ENCODE results near the gene PCF11.
"Not testable (repeated sequence)": the region's sequence is repeated elsewhere in the genome, so short reads cannot be mapped to it uniquely, and the experiment has no call there.

PCF11 gene

DNA sequence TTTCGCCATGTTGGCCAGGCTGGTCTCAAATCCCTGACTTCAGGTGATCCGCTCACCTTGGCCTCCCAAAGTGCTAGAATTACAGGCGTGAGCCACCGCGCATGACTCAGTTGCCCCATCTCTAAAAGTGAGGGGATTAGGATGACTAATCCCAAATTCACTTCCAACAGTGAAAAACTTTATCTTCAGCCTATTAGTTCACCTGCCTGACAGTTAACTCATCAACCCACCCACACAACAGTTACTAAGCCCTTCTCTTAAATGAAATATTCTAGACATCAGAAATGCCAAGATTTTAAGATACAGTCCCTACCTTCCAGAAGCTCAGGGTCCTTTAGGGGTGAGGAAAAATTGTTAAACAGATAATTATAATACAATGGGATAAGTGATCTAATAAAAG, 34.6 kb downstream of the PCF11 start:
- DNase-seq (ENCODE audit: low read depth in 2 of 2): no peak

DNA sequence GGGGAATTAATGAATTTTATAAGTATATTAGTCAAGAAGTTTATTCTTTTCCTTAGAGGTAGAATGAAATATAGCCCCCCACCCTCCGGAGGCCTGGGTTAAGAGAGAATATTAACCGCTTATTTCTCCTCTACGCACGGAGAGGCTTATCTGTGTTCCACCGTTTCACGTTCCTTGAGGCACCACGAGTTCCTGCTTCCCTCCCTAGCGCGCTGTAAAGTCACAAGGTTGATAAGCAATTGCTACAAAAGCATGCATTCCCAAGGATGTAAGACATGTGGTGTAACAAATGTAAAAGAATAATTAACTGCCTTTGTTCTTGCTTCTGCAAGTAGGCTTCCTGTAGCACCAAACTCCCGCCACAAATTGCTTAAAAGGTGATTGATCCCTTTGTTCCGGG, 35.1 kb downstream of the PCF11 start:
- no peak for DNase-seq (ENCODE audit: low read depth in 2 of 2)

DNA sequence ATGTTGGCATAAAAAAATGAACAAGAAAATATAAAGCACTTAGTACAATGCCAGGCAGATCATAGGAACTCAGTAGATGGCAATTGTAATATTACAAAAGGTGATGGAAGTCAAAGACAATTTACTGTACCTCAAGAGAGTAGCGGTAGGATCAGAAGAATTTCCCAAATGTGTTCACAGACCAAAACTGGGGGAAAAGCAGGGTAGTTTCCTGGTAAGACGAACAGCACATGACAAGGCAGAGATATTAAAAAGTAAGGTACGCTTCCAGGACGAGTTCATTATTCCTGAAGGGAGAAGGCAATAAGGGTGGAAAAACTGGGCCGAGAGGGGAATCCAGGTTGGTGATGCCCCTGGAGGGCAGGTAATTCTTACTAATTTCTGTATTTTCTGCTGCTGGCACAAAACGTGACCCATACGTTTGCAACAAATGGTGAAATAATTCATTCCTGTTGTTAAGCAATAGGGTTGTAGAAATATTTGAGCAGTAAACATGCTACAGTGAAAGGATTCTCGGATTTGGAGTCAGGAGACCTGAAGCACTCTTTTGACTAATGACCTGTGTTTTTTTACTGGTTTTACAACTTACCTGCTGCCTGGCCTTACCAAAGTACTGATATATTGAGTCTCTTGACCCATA, 35.8 kb downstream of the PCF11 start:
- DNase-seq (ENCODE audit: low read depth in 2 of 2): no peak

DNA sequence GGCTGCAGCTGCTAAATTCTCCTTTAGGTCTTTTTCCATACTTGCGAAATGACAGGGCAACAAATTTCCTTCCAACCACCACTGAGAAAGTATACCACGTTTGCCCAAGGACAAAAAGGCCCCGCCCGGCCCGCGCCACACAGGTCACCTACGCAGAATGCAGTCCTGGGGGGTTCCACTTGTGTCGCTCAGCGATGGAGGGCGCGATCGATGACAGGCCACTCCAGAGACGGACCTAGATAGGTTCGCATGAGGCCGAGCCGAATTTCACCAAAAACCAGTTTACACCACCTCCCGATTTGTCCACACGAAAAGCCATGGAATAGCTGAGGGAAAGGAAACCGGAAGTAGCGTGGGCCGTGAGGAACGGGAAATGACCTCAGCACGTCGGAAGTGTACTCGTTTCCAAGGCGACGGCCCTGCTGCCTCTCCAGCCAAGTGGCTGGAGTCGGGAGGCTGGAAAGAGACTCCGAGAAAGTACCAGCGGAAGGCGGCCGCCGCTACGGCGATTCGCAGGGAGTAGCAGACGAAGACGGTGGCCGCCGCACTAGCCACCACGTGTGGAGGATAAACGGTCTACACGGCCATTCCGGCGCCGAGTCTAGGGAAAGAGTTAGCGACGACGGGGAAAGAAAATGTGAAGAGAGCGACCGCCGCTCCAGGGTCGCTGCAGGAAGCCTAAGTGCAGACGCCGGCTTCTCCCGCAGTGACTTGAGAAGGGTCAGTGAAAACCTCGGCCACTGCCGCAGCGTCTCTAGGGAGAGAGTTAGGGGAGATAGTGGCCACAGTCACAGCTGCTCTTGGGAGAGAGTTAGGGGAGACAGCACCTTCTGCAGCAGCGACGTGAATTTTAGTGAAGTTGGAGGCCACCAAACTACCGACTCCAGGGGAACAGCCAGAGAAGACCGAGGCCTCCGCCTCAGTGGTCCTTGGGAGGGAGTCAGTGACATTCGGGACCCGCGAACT, 36.7 kb downstream of the PCF11 start, which contains the start of gene ANKRD42:
Gene ANKRD42, plus strand, starts transcription at position 398 of the 966 bp plus-strand sequence. CDS start 959 bp downstream, outside the sequence.
- DNase-seq (ENCODE audit: low read depth in 2 of 2): peak; percentile 77

DNA sequence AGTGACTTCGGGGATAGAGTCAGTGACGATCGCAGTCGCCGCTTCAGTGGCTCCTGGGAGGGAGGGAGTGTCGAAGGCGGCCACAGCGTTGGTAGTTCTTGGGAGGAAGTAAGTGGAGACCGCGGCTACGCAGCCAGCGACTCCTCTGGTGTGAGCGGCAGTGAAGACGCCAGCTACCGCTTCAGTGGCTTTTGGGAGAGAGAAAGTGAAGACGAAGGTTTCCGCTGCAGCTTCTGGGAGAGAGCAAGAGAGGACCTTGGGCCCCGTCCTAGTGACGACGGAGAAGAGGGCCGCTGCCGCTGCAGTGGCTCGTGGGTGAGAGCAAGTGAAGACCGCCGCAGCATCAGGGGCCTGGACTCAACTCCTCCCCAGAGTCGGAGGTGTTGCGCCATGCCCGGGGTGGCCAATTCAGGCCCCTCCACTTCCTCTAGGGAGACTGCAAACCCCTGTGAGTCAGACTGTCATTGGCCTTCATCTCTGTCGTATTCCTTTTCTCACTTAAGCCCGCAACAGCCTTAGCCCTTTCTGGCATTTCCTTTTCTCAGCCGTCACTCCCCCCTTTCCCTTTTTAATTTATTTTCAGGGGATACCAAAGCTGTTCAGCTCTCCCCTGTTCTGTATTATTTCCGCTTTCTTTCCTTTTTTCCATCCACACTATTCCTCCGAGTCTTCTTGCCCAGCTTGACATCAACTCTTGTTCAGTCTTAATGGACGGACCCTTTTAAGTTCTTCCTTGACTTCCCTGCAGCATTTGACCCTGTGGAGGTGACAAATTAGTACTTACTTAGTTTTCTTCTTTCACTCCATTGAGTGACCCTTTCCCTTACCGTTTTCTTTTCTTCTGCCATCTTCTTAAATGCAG, 37.6 kb downstream of the PCF11 start:
- peak; percentile 32 to 40 for DNase-seq (ENCODE audit: low read depth in 2 of 2)

DNA sequence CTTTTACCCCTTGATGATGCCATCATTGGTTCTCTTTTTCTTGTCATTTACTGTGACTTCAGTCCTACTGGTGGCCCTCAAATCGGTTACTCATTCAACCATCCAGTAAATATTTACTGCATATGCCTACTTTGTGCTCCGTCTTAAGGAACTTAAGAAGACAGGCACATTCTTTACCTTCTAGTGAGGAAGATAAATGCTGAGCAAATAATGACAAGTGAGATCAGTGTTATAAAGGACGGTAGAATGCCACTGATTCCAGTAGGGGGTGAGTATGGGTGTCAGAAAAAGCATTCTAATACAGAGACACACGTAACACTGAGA, 38.2 kb downstream of the PCF11 start:
- no peak for DNase-seq (ENCODE audit: low read depth in 2 of 2)

DNA sequence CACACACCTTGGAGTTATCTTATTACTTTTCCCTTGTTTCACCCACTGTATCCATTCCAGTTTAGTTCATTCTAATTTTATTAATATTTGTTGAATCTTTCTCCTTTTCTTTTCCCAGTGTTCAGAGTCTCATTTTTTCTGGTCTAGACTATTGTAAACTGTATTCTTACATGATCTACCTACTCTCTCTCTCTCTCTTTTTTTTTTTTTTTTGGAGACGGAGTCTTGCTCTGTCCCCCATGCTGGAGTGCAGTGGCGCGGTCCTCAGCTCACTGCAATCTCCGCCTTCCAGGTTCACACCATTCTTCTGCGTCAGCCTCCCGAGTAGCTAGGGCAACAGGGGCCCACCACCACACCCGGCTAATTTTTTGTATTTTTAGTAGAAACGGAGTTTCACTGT, 38.7 kb downstream of the PCF11 start:
- no peak for DNase-seq (ENCODE audit: low read depth in 2 of 2)

DNA sequence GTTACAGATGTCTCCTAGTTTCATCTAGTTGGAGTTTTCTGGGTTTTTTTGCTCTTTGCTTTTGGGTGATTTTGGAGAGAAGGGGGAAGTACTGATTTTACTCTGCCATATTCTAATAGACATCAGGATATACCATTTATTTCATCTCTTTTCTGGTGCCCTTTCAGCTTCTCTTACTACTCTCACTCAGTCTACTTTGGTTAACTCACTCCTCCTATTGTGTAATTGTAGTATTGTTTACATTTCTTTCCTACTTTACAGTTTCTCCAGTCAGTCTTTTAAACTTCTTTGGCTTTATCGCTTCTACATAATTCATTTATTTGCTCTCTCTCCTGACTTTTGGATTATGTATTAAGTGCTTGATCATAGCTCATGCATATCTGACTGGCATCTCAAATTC, 43.1 kb downstream of the PCF11 start:
- DNase-seq (ENCODE audit: low read depth in 2 of 2): no peak

DNA sequence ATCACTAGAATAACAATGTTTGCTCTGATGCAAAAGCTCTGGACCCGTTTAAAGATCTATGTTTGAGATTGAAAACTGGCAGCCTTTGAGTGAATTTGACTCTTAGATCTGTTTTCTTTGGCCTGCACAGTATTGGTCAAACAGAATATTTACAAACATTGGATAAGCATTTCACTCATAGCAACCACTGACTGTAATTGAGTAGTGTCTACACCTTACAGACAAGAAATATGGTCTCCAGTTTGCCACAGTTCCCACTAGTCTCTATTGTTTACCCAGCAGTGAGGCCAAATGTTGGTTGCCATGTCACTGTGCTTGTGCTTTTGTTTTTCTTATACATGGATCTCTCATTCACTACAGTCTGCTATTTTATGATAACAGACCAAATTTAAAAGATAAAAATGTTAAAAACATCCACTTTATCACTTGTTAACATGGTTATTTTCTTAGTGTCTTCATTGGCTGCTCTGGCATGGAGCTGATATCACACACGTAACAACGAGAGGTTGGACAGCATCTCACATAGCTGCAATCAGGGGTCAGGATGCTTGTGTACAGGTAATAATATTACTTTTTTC, 48.8 kb downstream of the PCF11 start:
- DNase-seq (ENCODE audit: low read depth in 2 of 2): no peak

DNA sequence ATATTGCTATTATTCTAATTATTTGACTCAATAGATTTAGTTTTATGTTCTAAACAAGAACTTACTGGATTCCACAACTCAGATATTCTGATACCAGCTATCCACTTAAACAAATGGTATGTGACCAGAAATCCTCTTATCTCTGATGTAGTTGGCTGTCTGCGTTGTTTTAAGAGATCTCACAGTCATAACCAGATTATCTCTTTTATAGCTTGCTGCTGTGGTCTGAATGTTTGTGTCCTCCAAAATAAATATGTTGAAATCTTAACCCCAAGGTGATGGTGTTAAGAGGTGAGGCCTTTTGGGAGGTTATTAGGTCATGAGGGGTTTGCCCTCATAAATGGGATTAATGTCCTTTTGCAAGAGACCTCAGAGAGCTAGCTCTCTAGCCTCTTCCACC, 49.3 kb downstream of the PCF11 start:
- no peak for DNase-seq (ENCODE audit: low read depth in 2 of 2)

DNA sequence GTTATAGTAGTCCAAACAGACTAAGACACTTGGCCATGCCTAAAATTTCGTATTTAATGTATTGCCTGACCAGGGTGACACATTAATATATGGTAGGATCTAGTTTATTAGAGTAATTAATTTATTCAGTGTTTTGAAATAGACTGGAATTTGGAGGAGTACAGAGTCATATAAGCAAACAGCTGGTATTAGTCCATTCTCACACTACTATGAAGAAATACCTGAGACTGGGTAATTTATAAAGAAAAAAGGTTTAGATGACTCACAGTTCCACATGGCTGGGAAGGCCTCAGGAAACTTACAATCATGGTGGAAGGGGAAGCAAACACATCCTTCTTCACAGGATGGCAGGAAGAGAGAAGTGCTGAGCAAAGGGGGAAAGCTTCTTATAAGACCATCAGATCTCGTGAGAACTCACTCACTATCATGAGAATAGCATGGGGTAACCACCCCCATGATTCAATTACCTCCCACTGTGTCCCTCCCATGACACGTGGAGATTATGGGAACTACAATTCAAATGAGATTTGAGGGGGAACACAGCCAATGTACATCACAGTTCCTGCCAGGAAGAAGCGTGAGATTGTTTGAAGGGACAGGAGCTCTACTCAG, 49.9 kb downstream of the PCF11 start:
- DNase-seq (ENCODE audit: low read depth in 2 of 2): not testable (repeated sequence)

DNA sequence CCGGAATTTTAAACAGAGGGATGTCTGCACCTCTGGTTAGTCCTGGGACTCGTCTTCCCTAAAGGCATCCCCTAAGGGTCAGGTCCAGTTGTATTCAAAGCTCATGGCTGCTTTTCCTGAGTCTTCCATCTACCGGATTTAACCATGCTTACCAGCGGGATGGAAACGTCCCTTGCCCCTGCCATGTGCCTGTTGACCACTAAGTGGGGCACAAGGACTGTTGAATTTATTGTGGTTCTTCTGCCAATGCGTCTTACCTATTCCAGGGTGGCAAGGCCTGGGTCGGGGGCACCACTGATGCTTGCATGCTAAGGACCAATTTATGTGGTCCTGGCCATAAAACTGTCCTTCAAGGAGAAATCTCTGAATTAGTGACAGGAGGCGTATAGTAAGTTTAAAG, 62.2 kb downstream of the PCF11 start:
- no peak for DNase-seq (ENCODE audit: low read depth in 2 of 2)

DNA sequence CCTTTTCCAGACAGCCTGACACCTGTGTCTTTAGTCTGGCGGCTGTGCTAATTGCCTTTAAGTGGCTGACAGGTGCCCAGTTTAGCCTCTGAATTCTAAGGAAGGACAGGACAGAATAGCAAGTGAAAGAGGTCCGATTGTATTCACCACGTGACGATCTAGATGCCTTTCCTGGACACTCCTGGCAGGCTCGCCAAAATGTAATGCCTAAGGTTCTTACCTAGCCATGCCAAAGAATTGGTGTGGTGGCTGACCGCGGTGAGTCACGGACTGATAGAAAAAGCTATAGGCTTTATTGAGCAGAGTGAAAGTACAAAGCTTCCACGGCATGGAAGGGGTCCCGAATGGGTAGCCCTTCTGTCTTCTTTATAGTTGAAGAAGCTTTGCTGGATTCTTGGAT, 63.3 kb downstream of the PCF11 start:
- no peak for DNase-seq (ENCODE audit: low read depth in 2 of 2)

DNA sequence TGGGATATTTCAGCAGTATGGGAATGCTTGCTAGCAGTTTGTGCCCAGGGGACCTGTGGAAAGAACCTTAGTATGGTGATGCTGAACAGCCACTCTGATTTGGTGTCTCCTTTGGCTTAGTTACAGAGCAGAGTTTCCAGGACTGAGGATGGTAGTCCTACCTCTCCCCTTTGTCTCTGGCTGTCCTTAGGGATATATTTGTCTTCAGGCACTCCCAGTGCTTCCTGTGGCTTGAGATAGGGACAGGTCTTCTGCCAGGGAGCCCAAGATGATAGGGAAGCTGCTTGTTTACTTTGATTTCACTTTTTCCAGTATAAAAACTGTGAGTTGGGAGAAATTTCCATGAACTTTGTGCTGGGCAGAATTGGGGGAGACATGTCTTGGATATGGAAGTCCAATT, 64.8 kb downstream of the PCF11 start:
- no peak for DNase-seq (ENCODE audit: low read depth in 2 of 2)

DNA sequence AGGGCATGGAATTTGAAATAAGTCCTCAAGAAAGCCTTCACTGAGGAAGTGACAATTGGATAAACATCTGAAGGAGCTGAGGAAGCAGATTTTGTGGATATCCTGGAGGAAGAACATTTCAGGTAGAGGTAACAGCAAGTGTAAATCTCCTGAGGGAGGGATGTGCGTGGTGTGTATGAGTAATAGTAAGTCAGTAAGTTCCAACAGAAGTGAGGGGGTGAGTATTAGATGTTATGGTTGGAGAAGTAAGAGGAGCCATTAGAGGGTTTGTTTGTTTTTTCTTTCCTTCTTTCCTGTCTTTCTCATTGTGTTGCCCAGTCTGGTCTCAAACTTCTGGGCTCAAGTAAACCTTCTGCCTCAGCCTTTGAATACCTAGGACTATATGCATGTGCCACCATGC, 65.6 kb downstream of the PCF11 start:
- DNase-seq (ENCODE audit: low read depth in 2 of 2): no peak

DNA sequence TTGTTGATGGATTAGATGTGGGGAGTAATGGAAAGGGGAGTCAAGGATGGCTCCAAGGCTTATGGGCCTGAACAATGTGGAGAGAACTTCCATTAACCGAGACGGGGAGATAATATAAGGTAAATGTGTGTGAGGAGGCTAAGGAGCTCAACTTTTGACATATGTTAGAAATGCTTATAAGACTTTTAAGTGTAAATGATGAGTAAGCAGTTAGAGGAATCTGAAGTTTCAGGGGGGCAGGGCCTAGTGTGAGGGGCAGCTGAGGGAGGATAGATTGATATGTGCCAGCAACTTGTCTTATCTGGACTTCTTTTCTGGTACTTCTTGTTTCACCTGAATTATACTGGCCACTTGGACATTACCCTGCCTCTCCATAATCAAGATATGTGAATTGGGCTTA, 66.5 kb downstream of the PCF11 start:
- DNase-seq (ENCODE audit: low read depth in 2 of 2): no peak

DNA sequence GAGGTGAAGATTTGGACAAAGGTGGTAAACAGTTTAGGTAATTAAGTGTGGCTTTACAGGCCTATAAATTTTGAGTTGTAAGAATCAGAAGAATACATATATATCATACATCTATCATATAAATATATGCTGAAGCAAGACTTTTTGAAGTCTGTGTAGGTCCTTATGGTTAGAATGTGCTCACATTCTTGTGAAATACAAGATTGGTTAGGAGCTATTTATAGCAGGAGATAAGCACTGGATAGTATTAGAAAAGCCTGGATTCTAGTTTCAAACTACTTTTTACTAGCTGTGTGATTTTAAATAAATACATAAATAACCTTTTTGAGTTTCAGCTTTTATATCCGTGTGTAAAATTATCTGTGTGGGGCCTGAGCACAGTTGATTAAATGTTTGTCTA, 78.9 kb downstream of the PCF11 start:
- no peak for DNase-seq (ENCODE audit: low read depth in 2 of 2)
